ENCODE results near the gene MAPK4.
"Not testable (repeated sequence)": the region's sequence is repeated elsewhere in the genome, so short reads cannot be mapped to it uniquely, and the experiment has no call there.

Gene MAPK4

DNA sequence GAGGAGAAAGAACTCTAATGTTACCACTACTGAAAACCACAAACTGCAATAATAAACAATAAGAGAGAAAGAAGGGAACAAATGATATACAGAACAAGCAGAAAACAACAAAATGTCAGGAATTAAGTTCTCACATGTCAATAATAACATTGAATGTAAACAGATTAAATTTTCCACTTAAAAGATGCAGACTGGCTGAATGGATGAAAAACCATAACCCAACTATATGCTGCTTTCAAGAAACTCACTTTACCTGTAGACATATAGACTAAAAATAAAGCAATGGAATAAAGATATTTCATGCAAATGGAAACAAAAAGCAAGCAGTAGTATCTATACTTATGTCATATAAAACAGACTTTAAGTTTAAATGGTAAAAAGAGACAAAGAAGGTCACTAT, 209.6 kb downstream of the MAPK4 start:
- no peak for DNase-seq

DNA sequence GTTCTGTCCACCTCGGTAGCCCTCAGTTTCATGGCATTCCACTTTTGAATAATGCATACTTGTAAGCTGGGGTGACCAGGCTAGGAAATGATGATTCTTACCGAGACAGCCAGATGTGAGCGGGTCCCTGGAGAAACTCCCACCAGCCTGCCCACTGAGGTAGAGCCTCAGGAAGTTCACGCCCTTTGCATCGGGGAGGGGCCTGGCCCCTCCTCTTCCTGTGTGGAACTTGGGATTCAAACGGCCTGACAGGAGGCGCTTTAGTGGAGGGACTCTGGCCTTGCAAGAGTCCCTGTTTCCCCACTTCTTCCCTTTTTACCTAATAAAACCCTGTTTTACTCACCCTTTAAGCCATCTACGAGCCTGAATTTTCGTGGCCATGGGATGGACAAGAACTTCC, 215.3 kb downstream of the MAPK4 start:
- DNase-seq: no peak

DNA sequence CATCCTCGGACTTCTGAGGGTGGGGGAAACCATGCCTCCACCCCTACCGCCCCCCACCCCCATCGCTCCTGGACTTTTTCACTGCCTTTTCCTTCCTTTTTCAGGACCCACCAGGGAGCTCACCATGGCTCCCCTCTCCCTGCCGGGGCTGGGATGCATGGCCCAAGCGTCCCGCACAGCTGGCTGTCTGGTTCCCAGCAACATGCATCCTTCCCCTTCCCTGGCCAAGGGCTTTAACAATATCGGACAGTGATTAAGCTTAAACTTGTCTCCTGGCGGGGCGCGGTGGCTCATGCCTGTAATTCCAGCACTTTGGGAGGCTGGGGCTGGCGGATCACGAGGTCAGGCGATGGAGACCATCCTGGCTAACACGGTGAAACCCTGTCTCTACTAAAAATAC, 215.8 kb downstream of the MAPK4 start:
- DNase-seq: no peak

DNA sequence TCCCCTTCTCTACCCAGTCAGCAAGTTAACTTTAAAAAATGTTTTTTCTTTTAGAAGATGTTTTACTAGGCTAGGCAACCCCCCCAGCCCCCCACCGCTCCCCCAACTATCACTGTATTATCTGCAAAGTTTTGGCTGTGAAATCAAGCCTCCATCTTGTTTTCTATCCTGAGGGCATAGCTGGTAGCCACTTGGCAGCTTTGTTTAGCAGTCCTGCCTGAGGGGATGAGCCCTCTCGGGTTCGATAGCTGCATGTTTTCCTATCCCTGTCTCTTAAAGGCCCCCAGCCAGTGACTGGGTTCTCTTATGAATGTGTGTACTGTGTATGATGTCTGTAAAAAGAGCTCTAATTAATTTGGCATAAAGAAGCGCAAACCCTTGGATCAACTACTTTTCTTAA, 216.5 kb downstream of the MAPK4 start:
- no peak for DNase-seq

DNA sequence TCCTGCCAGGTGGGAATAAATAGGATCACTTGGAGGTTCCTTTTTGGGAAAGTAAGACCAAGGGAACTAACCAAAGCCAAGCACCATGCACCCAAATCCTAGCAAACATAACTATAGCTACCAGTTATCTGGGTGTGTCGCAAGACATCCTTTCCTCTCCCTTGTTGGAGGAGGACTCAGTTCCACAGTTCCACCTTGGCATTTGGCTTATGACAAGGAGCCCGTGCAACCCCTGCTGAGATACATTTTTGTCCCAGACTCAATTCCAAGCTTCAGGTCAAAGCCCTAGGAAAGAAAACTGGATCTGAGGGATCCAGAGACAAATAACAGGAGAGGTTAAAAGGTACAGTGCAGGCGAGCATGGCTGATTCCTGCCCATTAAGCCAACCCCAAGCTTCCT, 219.1 kb downstream of the MAPK4 start:
- DNase-seq: not testable (repeated sequence)
